IMR-90 (cell line): ENCODE results near the gene PIP5K1B. TPM values are rescaled to one million over a fixed set of nuclear protein-coding genes. Genes with fewer than 3 reads are reported as not detected.

Source experiments
- ATAC-seq: fragments of 200-7000 bp; cut with Tn5 transposase; 2 replicates; pipeline ENCODE4 v1.9.1; 2020; ENCODE audit warnings: low read depth, mild to moderate bottlenecking, moderate library complexity
- BruUV-seq: library from RNA; stranded (reverse); fragments of 400-500 nt; replicated peaks from 2 replicates; lab custom pipeline; 2021; lab: Mats Ljungman, UMichigan
- CTCF ChIA-PET: fragments of 300-600 bp; formaldehyde crosslinking; extraction: SDS; loops from one replicate; lab custom pipeline; 2021; ENCODE audit warnings: antibody characterized with exemption; lab: Yijun Ruan, JAX
- POLR2A ChIA-PET: fragments of 300-600 bp; sonication (Branson Sonifier 250); formaldehyde crosslinking; loops from one replicate; lab custom pipeline; 2022; ENCODE audit warnings: antibody characterized with exemption; ENCODE audit not compliant: unreplicated experiment; lab: Charles Lee
- DNase-seq: peaks from one replicate; pipeline ENCODE4 v3.0.0; 2013
- H2AFZ ChIP-seq: replicated peaks from 2 replicates; pipeline ENCODE3; 2013; ENCODE audit warnings: low read length, mild to moderate bottlenecking; ENCODE audit not compliant: poor library complexity
- H2AK5ac ChIP-seq: 2 replicates; pipeline ENCODE4 v1.6.1; 2013; ENCODE audit warnings: low read depth, low read length, inconsistent platforms
- H2AK9ac ChIP-seq: replicated peaks from 2 replicates; pipeline ENCODE3; 2013; ENCODE audit warnings: mild to moderate bottlenecking, low read depth, low read length, moderate library complexity; ENCODE audit not compliant: poor library complexity
- H2BK120ac ChIP-seq: 2 replicates; pipeline ENCODE4 v1.6.1; 2013; ENCODE audit warnings: low read depth, low read length, inconsistent platforms
- H2BK15ac ChIP-seq: 3 replicates; pipeline ENCODE4 v1.6.1; 2013; ENCODE audit warnings: low read depth, low read length, inconsistent platforms
- H2BK20ac ChIP-seq: 2 replicates; pipeline ENCODE4 v1.6.1; 2013; ENCODE audit warnings: low read depth, mild to moderate bottlenecking, inconsistent platforms, low read length, moderate library complexity
- H2BK5ac ChIP-seq: 2 replicates; pipeline ENCODE4 v1.6.1; 2013; ENCODE audit warnings: mild to moderate bottlenecking, low read depth, low read length, inconsistent platforms; ENCODE audit not compliant: poor library complexity, severe bottlenecking
- H3K14ac ChIP-seq: replicated peaks from 2 replicates; pipeline ENCODE4 v1.6.1; 2013; ENCODE audit warnings: low read depth, low read length, inconsistent platforms
- H3K18ac ChIP-seq: 2 replicates; pipeline ENCODE4 v1.6.1; 2013; ENCODE audit warnings: low read depth, low read length, control low read depth
- H3K23ac ChIP-seq: 2 replicates; pipeline ENCODE4 v1.6.1; 2013; ENCODE audit warnings: low read depth, low read length, inconsistent platforms
- H3K27ac ChIP-seq: 2 replicates; pipeline ENCODE4 v1.5.1; 2013; ENCODE audit warnings: mild to moderate bottlenecking, control low read depth, low read length; ENCODE audit not compliant: insufficient read depth
- H3K27me3 ChIP-seq: 2 replicates; pipeline ENCODE4 v1.6.1; 2013; ENCODE audit warnings: low read length; ENCODE audit not compliant: control insufficient read depth, insufficient read depth
- H3K36me3 ChIP-seq: 2 replicates; pipeline ENCODE4 v1.6.1; 2013; ENCODE audit warnings: low read length, mixed read lengths; ENCODE audit not compliant: control insufficient read depth, insufficient read depth
- H3K4ac ChIP-seq: 2 replicates; pipeline ENCODE4 v1.6.1; 2013; ENCODE audit warnings: low read depth, low read length, inconsistent platforms
- H3K4me1 ChIP-seq: 2 replicates; pipeline ENCODE4 v1.6.1; 2013; ENCODE audit warnings: low read length, mixed read lengths; ENCODE audit not compliant: control insufficient read depth, insufficient read depth
- H3K4me2 ChIP-seq: 2 replicates; pipeline ENCODE4 v1.6.1; 2013; ENCODE audit warnings: low read depth, mild to moderate bottlenecking, control low read depth, low read length, moderate library complexity
- H3K4me3 ChIP-seq: 2 replicates; pipeline ENCODE4 v1.5.1; 2013; ENCODE audit warnings: low read depth, mild to moderate bottlenecking, control low read depth, low read length, moderate library complexity; ENCODE audit not compliant: insufficient read depth
- H3K56ac ChIP-seq: 2 replicates; pipeline ENCODE4 v1.6.1; 2013; ENCODE audit warnings: low read length, inconsistent platforms; ENCODE audit not compliant: insufficient read depth; ENCODE audit errors: extremely low read depth
- H3K79me1 ChIP-seq, 2 experiments: 2 replicates each; pipeline ENCODE4 v1.6.1; 2013; ENCODE audit warnings: low read length in 2 of 2, inconsistent platforms in 1 of 2, low read depth in 1 of 2
- H3K9ac ChIP-seq: 2 replicates; pipeline ENCODE4 v1.6.1; 2013; ENCODE audit warnings: low read depth, low read length, control low read depth
- H3K9me1 ChIP-seq: 2 replicates; pipeline ENCODE4 v1.6.1; 2013; ENCODE audit warnings: low read length, inconsistent platforms; ENCODE audit not compliant: insufficient read depth
- H3K9me3 ChIP-seq: 2 replicates; pipeline ENCODE4 v1.6.1; 2013; ENCODE audit warnings: low read length; ENCODE audit not compliant: control insufficient read depth, insufficient read depth
- H4K20me1 ChIP-seq: 2 replicates; pipeline ENCODE4 v1.6.1; 2013; ENCODE audit warnings: low read length, inconsistent platforms; ENCODE audit not compliant: insufficient read depth
- H4K5ac ChIP-seq: 2 replicates; pipeline ENCODE4 v1.6.1; 2013; ENCODE audit warnings: mild to moderate bottlenecking, low read depth, low read length, control low read depth
- H4K8ac ChIP-seq, 2 experiments: 2 replicates each; pipeline ENCODE4 v1.6.1; 2013; ENCODE audit warnings: low read depth in 2 of 2, low read length in 2 of 2, control low read depth in 1 of 2, inconsistent platforms in 1 of 2
- H4K91ac ChIP-seq: 2 replicates; pipeline ENCODE4 v1.6.1; 2013; ENCODE audit warnings: low read depth, low read length, inconsistent platforms; ENCODE audit not compliant: insufficient read depth
- BHLHE40 ChIP-seq: fragments of 150-350 bp; IDR thresholded peaks from 2 replicates; pipeline ENCODE4 v1.6.1; 2016; ENCODE audit warnings: mild to moderate bottlenecking, low read depth, low read length
- CHD1 ChIP-seq: IDR thresholded peaks from 2 replicates; pipeline ENCODE4 v1.6.1; 2012; ENCODE audit warnings: low read depth, low read length, improper control_type of control experiment
- FOS ChIP-seq: fragments of 150-350 bp; IDR thresholded peaks from 2 replicates; pipeline ENCODE4 v1.6.1; 2016; ENCODE audit warnings: low read depth, low read length
- MAFK ChIP-seq: IDR thresholded peaks from 2 replicates; pipeline ENCODE4 v1.6.1; 2012; ENCODE audit warnings: low read depth, low read length, improper control_type of control experiment
- MAZ ChIP-seq: IDR thresholded peaks from 2 replicates; pipeline ENCODE4 v1.6.1; 2012; ENCODE audit warnings: low read depth, mild to moderate bottlenecking, low read length, improper control_type of control experiment, moderate library complexity, borderline replicate concordance
- MXI1 ChIP-seq: IDR thresholded peaks from 2 replicates; pipeline ENCODE4 v1.6.1; 2012; ENCODE audit warnings: low read depth, mild to moderate bottlenecking, low read length, moderate library complexity, borderline replicate concordance
- NFE2L2 ChIP-seq: fragments of 150-350 bp; IDR thresholded peaks from 2 replicates; pipeline ENCODE4 v1.6.1; 2016; ENCODE audit warnings: low read depth, mild to moderate bottlenecking, low read length
- POLR2A ChIP-seq: IDR thresholded peaks from 2 replicates; pipeline ENCODE4 v1.6.1; 2012; ENCODE audit warnings: mild to moderate bottlenecking, low read depth, low read length
- RAD21 ChIP-seq: IDR thresholded peaks from 2 replicates; pipeline ENCODE4 v1.6.1; 2012; ENCODE audit warnings: low read length, improper control_type of control experiment
- RCOR1 ChIP-seq: IDR thresholded peaks from 2 replicates; pipeline ENCODE4 v1.6.1; 2012; ENCODE audit warnings: mild to moderate bottlenecking, low read length, improper control_type of control experiment; ENCODE audit not compliant: insufficient replicate concordance
- RFX5 ChIP-seq: IDR thresholded peaks from 2 replicates; pipeline ENCODE4 v1.8.0; 2012; ENCODE audit warnings: low read depth, mild to moderate bottlenecking, low read length, moderate library complexity
- SMC3 ChIP-seq: fragments of 150-350 bp; IDR thresholded peaks from 2 replicates; pipeline ENCODE4 v1.6.1; 2016; ENCODE audit warnings: low read depth, mild to moderate bottlenecking, antibody characterized with exemption, low read length, moderate library complexity
- WGBS, 2 experiments: methylation state at CpG; one replicate each; pipeline versions ENCODE4 v1.1.5 to v1.1.7; 2013; ENCODE audit warnings: missing lambda C conversion rate in 2 of 2; ENCODE audit not compliant: insufficient read length in 1 of 2; ENCODE audit errors: extremely low coverage in 2 of 2; 5-methylcytosine and 5-hydroxymethylcytosine counted together
- dilution Hi-C: fragments of 300-500 bp; cut with HindIII; formaldehyde crosslinking; loops from one replicate; pipeline ENCODE4 v1.14.3; 2018; ENCODE audit warnings: low sequenced_read_pairs; ENCODE audit not compliant: unreplicated experiment
- in situ Hi-C: fragments of 300-500 bp; cut with MboI; formaldehyde crosslinking; loops from 3 replicates; pipeline ENCODE4 v1.14.3; 2019; ENCODE audit warnings: low sequenced_read_pairs, inconsistent platforms, mixed read lengths
- intact Hi-C: fragments of 100-400 bp; cut with micrococcal nuclease; formaldehyde crosslinking; loops from 2 replicates; pipeline ENCODE4 v1.10.0; 2022
- polyA plus RNA-seq, 3 experiments: library from polyadenylated mRNA; depleted of rRNA; stranded (reverse); fragments of >200 nt; gene quantifications; 2 replicates each; pipeline ENCODE4 v1.2.3, GENCODE V29; 2012; ENCODE audit warnings: low replicate concordance in 1 of 3
- total RNA-seq: library from RNA; depleted of rRNA; stranded (reverse); fragments of >200 nt; gene quantifications from 2 replicates; pipeline ENCODE4 v1.2.3, GENCODE V29; 2012
- TF ChIP-seq, protein P1 (sequence below): fragments of 150-350 bp; IDR thresholded peaks from 2 replicates; pipeline ENCODE4 v1.6.1; 2016; ENCODE audit warnings: low read depth, mild to moderate bottlenecking, low read length, moderate library complexity, borderline replicate concordance
- TF ChIP-seq, protein P2 (sequence below): conservative IDR thresholded peaks from 2 replicates; pipeline ENCODE4 v1.5.1; 2012; ENCODE audit warnings: mild to moderate bottlenecking, low read depth, low read length, improper control_type of control experiment
- TF ChIP-seq, protein P3 (sequence below): fragments of 150-350 bp; IDR thresholded peaks from 2 replicates; pipeline ENCODE4 v1.6.1; 2017; ENCODE audit warnings: mild to moderate bottlenecking, antibody characterized with exemption, low read length, low read depth

PIP5K1B gene
- total and polyA plus RNA-seq, 2 of the 4 experiments (the other 2 are of a cell fraction): not detected

DNA sequence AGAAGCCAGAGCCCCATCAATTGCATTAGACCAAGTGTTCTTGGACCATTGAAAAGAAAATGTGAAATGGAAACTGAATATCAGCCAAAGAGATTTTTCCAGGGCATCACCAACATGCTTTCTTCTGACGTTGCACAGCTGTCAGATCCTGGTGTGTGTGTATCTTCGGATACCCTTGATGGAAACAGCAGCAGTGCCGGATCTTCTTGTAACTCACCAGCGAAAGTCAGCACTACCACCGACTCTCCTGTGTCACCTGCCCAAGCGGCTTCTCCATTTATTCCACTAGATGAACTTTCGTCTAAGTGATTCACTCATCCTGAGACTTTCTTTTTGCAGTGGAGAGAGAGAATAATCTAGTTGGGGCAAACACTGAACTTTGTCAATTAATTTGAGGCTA lies 75.7 kb downstream of the PIP5K1B start:
- BruUV-seq: no TSS peak
- H3K36me3 ChIP-seq: no peaks in the 10 kb centered on the region
- H4K20me1 ChIP-seq: peaks cover 4% of the 10 kb centered on the region; the same call in 1 of the 2 replicates
- TF ChIP-seq FOS: no peak
- TF ChIP-seq CHD1: no peak
- TF ChIP-seq BHLHE40: no peak
- no peak for TF ChIP-seq MAFK
- TF ChIP-seq NFE2L2: no peak
- TF ChIP-seq, protein P1, sequence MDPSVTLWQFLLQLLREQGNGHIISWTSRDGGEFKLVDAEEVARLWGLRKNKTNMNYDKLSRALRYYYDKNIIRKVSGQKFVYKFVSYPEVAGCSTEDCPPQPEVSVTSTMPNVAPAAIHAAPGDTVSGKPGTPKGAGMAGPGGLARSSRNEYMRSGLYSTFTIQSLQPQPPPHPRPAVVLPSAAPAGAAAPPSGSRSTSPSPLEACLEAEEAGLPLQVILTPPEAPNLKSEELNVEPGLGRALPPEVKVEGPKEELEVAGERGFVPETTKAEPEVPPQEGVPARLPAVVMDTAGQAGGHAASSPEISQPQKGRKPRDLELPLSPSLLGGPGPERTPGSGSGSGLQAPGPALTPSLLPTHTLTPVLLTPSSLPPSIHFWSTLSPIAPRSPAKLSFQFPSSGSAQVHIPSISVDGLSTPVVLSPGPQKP: no peak
- TF ChIP-seq, protein P2, sequence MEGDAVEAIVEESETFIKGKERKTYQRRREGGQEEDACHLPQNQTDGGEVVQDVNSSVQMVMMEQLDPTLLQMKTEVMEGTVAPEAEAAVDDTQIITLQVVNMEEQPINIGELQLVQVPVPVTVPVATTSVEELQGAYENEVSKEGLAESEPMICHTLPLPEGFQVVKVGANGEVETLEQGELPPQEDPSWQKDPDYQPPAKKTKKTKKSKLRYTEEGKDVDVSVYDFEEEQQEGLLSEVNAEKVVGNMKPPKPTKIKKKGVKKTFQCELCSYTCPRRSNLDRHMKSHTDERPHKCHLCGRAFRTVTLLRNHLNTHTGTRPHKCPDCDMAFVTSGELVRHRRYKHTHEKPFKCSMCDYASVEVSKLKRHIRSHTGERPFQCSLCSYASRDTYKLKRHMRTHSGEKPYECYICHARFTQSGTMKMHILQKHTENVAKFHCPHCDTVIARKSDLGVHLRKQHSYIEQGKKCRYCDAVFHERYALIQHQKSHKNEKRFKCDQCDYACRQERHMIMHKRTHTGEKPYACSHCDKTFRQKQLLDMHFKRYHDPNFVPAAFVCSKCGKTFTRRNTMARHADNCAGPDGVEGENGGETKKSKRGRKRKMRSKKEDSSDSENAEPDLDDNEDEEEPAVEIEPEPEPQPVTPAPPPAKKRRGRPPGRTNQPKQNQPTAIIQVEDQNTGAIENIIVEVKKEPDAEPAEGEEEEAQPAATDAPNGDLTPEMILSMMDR: no peak
- no peak for TF ChIP-seq RFX5
- no peak for TF ChIP-seq SMC3
- TF ChIP-seq POLR2A: no peak
- TF ChIP-seq MAZ: no peak
- no peak for TF ChIP-seq MXI1
- no peak for TF ChIP-seq RAD21
- TF ChIP-seq, protein P3, sequence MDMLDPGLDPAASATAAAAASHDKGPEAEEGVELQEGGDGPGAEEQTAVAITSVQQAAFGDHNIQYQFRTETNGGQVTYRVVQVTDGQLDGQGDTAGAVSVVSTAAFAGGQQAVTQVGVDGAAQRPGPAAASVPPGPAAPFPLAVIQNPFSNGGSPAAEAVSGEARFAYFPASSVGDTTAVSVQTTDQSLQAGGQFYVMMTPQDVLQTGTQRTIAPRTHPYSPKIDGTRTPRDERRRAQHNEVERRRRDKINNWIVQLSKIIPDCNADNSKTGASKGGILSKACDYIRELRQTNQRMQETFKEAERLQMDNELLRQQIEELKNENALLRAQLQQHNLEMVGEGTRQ: no peak
- no peak for TF ChIP-seq RCOR1
- H3K4ac ChIP-seq: no peak overlapping the region; the same call in 1 of the 2 replicates
- H4K91ac ChIP-seq: no peak overlapping the region
- ATAC-seq: no peak
- H3K4me1 ChIP-seq: peaks cover 4% of the 10 kb centered on the region
- no CpG with 5 or more reads among the region's 7 CpGs for whole genome bisulfite sequencing, 2 experiments
- H3K56ac ChIP-seq: peak overlapping the region; percentile 53; the same call in 1 of the 2 replicates
- H2BK5ac ChIP-seq: no peak overlapping the region
- peak overlapping the region; percentile 92 for H3K9ac ChIP-seq
- H3K4me3 ChIP-seq: peak overlapping the region; percentile 92
- peak overlapping the region; percentile 93 for H2AFZ ChIP-seq
- H3K79me1 ChIP-seq: peaks cover 21 to 23% of the 10 kb centered on the region in 2 experiments; a peak in 3 of 4 replicates
- H2BK120ac ChIP-seq: no peak overlapping the region
- POLR2A ChIA-PET: no interaction called here
- peak; percentile 4 for DNase-seq
- H4K8ac ChIP-seq: peak overlapping the region in 1 of 2 experiments; percentile 87; a peak in 2 of 4 replicates
- H3K9me3 ChIP-seq: no peaks in the 10 kb centered on the region
- in situ Hi-C loops (no loop called here), dilution Hi-C loops (no loop called here), intact Hi-C loops (no loop called here)
- CTCF ChIA-PET: interaction anchor here (0.7 kb wide), 1 partner anchor 65 kb away, joined by 3 read pairs; no protein-coding TSS in a partner anchor
- no peaks in the 10 kb centered on the region for H3K27me3 ChIP-seq
- H2BK15ac ChIP-seq: no peak overlapping the region
- H3K27ac ChIP-seq: peak overlapping the region; percentile 75; the same call in 1 of the 2 replicates
- peaks cover 3% of the 10 kb centered on the region; the same call in 1 of the 2 replicates for H3K9me1 ChIP-seq
- peak overlapping the region; percentile 3 for H3K23ac ChIP-seq
- H3K18ac ChIP-seq: no peak overlapping the region
- H4K5ac ChIP-seq: no peak overlapping the region
- H3K4me2 ChIP-seq: peak overlapping the region; percentile 79
- peak overlapping the region; percentile 80 for H2AK9ac ChIP-seq
- H2AK5ac ChIP-seq: no peak overlapping the region
- no peak overlapping the region for H3K14ac ChIP-seq
- H2BK20ac ChIP-seq: no peak overlapping the region
